Effector CD8-positive, alpha-beta T cell (primary cell): ENCODE data around the gene PPP2R5C.
"Not testable (repeated sequence)": the region's sequence is repeated elsewhere in the genome, so short reads cannot be mapped to it uniquely, and the experiment has no call there.

Experiments used
- DNase-seq: peaks from one replicate; lab custom pipeline; 2025; lab: John Stamatoyannopoulos, UW

Gene PPP2R5C

DNA sequence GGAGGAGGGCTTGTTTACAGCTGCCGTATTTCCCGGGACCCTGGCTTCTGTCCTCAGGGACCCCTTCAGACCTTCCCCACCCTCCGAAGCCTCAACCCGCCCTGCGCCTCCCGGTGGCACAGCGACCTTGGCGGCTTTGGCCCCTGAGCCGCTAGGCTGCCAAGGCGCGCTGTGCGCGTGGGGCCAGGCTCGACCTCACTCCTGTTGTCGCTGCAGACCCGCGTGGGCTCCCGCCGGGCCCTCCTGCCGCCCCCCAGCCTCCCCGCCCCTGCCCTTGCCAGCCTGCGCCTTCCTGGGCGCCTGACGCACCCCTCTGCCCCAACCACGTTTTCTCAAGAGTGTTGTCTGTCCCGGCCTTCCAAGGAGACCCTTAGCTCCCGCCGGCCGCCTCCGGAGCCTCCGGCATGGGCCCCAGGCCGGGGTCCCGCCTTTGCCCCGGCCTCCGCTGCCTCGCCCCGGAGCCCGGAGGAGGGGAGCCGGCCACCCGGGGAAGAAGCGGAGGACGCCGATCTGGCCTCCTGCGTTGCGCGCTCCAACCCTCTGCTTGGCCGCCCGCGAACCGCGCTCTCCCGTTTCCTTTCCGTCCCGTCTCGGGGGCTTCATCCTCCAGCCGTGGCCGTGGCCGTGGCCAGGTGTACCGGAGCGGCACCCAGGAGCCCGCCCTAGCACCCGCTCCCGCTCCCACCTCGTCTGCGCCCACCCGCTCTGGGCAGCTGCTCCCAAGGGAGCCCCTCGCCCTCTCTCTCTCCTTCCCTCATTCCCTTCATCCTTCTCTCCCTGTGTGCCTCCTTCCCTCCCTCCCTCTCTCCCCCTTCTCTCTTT lies 19.9 kb downstream of the PPP2R5C start:
- no peak for DNase-seq

DNA sequence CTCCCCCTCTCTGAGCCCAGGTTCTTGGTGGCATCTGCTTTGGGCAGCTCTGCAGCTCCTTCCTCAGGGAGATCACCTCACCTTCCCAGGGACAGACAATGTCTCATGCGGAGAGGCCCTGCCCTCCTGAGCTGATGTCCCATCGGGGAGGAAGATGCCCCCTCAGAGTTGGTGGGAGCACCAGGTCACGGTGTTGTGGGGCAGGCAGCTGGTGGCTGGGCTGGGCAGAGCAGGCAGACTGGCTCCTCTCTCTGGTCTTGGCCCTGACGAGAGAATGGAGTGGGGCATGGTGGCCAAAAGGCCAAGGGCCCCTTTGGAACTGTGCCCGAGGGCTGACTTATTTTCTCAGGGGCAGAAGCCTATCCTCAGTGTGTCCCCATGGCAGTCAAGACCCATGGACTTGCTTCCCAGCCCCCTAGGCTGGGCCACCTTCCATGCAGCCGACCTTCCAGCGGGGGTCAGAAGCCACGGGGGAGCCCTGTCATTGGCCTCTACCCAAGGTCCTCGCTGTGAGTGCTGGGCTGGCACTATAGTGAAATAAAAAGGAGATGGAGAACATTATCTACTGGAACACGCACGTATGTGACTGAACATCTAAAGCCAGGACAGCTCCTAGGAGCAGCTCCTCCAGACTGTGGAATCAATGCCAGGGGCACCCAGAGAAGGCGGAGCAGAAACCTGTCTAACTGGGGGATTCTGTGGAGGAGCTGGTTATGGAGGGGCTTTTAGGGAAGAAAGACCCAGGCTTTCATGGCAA lies 21.9 kb downstream of the PPP2R5C start:
- DNase-seq = no peak

DNA sequence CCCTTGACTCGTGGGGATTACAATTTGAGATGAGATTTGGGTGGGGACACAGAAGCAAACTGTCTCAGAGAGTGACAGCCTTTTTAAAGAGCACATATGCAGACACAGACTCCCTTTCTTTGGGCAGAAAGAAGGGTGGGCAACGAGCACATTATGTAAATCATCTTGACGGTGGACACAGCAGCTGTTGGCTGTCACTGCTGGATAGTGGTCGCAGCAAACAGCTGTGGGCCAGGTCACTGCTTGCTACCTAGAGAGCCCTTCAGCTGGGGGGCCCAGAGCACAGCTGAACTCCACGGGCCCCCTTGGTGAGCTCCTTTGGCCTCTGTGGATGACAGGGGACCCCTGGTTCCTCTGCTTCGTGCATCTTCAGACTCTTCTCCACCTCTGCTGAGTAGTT lies 23.1 kb downstream of the PPP2R5C start:
- no peak for DNase-seq

DNA sequence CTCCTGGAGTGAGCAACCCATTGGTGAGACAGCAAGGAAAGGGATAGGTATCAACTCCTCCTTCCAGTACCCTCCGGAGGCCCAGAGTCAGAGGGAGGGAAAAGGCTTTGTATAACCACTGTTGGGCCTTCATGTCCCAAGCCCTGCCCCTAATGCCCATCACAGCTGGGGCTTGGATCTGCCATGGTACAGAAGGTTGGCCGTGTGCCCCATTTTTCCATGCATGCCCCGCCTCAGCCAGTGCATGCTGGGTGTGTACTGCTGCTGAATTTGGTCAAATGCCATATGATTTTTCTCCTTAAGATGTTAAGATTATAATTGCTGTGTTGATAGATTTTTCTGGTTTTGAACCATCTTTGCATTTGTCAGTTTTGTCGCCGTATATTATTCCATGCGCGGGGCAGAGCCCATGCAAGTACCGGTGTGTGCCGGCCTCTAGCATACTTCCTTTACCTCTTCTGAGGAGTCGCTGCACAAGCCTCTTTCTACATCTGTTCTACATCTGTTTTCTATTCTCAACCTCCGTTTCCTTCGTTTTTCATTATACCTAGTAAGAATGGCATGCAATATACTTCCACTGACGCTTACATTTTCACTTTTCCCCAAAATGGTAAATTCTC lies 26.6 kb downstream of the PPP2R5C start:
- no peak for DNase-seq

DNA sequence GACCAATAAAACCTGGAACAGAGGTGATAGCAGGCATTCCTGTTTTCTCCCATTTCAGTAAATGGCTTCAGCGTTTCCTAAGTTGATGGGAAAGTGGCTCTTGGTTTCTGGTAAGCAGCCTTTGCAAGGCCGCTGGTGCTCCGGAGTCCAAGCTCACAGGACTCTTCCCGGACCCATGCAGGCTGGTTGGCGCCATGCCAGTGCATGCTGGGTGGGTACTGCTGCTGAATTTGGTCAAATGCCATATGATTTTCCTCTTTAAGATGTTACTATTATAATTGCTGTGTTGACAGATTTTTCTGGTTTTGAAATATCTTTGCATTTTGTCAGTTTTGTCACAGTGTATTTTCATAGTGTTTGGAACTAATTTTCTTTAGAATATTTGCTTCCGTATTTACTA lies 27.7 kb downstream of the PPP2R5C start:
- no peak for DNase-seq

DNA sequence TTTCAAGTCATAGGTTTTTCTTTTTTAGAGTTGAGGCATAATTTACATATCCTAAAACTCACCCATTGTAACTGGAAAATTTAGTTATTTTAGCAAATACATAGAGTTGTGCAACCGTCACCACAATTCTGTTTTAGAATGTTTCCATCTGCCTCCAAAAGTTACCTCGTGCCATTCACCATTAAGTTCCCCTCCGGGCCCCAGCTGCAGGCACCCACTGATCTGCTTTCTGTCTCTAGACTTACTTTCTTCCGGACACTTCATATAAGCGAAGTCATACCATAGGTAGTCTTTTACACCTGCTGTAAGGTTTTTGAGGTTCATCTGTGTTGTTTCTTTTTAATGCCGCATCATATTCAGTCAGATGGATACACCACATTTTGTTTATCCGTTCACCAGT lies 28.7 kb downstream of the PPP2R5C start:
- DNase-seq = no peak

DNA sequence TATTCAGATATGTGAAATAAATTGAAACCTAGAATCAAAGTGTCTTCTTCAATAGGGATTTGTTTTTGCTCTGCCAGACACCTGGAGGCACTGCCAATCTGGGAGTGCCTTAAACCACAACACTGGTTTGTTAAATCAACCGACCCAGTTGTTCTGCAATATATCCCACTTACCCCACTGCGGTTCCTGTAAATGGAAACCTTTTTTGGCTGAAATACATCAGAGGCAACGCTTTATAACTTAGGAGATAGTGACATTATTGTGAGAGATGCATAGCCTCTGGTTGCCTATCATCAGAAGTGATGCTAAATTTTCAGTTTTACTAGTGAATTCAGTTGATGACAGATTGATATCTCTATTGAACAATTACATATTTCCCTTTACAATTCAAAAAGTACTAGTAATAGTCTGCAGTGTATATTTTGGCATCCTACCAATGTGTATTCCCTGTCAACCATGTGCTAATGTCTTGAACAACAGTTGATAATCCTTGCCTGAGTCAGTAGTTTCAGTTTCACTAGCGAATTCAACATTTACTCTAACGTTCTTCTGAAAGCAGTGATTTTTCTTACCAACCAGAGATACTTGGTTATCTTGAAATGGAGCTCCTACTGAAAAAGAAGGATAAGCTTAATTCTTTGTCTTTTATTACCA lies 30.5 kb downstream of the PPP2R5C start:
- no peak for DNase-seq

DNA sequence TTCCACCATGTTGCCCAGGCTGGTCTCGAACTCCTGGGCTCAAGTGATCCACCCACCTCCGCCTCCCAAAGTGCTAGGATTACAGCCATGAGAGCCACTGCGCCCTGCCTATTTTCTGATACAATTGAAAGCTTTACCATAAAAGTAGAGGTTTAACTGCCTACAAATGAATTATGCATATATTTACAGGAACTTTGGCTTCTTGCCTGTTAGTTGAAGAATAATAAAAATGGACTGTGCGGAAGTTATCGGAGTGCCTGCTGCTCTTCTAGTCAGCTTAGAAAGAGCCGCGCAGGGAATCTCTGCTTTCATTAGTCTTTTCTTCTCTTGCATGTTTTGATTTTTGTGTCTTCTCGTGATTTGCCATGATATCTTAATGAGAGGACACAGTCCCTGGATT lies 34.5 kb downstream of the PPP2R5C start:
- no peak for DNase-seq

DNA sequence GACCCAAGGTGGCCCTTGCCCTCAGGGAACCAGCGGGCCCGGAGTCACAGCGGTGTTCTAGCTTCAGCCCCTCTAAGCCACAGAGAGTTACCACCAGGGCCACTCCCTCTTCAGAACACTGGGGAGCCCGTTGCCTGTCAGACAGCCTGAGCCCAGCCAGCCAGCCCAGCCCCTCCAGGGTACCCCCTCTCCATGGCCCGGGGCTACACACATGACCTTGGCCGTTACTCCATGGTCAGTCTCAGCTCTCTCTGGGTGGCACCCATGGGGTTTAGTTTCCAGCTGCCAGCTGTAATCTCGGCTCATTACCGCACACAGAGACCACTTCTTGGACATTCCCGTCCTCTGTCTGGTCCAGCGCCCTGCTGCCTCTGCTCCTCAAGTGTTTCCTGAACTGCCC lies 35.0 kb downstream of the PPP2R5C start:
- DNase-seq = no peak

DNA sequence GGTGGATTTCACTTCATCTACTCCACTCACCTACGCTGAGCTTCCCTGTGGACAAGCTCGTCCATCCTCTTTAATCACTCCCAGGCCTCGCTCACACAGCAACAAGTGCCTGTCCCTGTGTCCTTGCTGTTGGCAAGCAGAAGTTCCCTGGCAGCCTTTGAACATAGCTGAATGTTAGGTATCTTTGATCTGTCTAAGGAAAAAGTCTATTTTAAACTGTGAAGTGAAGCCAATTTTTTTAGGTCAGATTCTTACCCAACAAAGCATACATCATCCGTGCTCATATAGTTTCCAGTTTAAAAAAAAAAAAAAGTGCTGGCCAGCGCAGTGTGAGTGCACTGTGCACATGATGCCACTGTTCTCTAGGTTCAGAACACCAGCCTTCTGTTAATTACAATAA lies 36.3 kb downstream of the PPP2R5C start:
- DNase-seq = no peak

DNA sequence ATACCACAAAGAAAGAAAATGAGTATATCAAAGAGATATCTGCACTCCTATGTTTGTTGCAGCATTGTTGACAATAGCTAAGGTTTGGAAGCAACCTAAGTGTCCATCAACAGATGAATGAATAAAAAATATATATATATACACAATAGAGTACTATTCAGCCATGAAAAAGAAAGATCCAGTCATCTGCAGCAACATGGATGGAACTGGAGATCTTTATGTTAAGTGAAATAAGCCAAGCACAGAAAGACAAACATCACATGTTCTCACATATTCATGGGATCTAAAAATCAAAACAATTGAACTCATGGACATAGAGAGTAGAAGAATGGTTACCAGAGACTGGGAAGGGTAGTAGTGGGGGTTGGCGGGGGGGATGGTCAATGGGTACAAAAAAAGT lies 42.9 kb downstream of the PPP2R5C start:
- not testable (repeated sequence) for DNase-seq

DNA sequence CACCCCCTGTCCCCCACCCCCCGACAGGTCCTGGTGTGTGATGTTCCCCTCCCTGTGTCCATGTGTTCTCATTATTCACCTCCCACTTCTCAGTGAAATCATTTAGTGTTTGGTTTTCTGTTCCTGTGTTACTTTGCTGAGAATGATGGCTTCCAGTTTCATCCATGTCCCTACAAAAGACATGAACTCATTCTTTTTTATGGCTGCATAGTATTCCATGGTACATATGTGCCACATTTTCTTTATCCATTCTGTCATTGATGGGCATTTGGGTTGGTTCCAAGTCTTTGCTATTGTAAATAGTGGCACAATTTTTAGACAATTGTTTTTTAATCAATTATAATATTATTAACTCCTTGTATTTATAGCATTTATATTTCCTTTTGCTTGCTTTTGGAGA lies 44.7 kb downstream of the PPP2R5C start:
- not testable (repeated sequence) for DNase-seq

DNA sequence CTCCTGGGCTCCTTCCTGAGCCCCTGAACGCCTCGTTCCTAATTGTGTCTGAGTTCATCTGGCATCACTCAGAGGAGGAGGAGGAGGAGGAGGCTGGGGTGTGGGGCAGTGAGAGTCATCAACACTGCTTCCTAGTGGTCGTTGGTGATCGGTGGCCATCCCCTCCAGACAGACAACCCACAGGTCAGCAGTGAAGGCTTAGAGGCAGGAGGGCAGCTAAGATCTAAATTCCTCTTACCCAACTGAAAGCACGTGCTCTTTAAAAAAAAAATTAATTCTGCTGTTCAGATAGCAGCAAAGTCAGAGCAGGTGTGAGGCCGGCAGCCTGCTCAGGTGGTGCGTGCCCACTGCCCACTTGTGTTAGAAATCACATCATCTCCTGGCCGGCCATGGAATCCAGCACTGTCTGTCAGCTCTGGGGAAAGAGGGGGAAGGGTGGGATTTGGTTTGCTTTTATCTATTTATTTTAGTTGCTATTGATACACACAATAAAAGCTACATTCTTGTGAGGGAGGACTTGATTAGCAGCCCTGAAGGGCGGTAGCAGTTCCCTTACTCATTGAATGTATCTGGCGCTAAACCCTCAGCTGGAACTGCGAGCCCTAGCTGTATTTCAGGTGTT lies 46.6 kb downstream of the PPP2R5C start:
- no peak for DNase-seq

DNA sequence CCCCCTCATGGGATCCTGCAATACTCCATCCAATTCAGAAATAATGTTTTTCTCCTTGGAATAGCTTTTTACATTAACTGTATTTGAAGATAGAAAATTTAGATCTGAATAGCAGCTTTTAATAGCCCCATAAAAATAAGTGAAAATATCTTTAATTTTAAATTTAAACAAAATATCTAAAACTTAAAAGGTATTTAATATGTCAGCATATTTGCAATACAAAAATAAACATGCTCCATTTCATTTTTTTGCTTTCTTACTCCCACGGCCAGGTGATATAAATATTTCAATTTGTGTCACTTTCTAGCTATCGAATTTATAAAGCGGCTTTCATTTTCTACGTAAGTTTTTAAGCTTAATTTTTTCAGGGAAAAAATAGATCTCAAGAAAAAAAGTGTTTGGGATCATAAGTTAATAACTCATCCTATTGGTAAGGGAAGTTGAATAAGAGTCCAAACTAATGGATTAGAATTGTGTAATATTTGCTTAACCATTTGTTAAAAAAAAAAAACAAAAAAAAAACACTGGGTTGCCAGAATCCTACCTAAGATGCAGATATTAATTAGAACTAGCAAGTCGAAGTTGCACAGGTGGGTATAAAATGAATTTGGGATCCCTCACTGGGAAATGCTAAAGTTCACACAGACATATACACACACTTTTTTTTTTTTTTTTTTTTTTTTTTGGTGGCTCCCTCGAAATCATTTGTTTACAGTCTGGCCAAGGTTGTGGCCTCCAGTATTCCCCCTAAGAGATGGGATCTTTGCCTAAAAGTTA lies 47.6 kb downstream of the PPP2R5C start:
- no peak for DNase-seq

DNA sequence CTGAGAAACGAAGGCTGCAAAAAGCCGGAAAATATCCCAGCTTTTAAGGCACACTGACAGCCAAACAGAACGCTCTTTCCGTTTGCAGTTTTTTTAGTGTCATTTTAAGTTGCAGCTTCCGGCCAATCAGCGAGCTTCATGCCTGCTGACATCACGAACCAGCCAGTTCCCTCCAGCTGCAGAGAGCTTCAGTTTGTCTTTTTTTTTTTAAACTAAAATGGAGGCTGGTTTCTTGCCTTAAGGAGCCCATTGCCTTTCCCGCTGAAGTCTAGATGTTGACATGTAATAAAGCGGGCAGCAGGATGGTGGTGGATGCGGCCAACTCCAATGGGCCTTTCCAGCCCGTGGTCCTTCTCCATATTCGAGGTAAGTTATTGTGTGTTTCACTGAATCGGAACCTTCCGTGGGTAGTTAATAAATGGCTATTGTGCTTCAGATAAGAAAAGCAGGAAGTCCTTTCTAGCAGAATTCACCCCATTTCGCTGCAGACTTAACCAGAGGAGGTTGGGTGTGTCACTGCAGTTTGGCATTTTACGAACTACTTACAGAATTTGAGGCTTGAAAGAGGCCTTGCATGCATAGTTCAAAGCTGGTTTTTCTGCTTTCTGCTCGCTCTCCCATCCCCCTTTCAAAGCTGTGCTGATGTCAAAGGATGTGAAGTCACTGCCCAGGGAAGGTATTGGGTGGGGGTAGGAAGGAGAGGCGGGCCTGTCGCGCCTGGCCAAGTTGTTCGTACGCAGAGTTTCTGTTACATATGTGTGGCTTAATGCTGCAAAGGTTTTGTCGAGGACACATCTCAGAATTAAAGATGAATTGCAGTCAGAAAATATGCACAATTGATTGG lies 48.4 kb downstream of the PPP2R5C start:
- DNase-seq = peak; percentile 74

DNA sequence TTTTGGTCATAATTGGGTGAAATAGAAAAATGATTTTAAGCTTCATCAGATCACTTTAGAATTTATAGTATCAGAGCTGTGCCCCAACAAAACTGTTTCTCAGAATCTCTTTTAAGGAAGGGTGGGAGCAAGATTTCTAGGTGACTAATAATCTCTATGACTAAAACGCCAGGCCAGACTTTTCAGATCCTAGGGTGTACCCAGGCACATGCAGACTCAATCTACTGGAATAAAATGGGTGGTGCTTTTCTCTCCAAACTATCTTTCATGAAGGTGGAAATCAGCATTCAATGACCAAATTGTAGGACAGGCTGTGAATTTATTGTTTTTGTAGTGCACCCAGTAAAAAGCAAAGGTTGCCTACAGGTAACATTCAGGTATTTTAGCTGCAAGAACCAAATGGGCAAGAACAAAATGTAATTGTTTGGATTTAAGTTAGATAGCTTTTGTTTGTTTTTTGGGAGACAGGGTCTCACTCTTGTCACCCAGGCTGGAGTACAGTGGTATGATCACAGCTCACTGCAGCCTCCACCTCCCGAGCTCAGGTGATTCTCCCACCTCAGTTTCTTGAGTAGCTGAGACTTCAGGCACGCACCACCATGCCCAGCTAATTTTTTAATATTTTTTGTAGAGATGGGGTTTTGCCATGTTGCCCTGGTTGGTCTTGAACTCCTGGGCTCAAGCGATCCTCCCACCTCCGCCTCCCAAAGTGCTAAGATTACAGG lies 49.5 kb downstream of the PPP2R5C start:
- DNase-seq = no peak

DNA sequence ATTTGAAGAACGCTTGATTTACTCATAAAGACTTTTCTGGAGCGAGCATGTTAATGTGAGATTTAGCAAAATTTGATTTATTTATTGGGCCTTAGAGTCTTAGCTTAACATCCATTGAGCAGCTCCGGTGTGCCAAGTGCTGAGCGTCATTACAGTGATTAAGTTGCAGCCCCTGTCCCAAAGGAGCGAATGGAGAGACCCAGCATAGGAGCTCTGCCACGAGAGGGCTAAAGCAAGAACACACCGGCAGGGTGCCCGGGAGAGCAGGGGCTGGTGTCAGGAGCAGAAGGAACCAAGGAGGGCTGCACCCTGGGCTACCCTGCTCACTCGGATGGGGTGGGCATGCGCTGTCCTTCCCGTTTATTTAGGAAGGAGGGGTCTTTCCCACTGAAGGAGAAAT lies 50.6 kb downstream of the PPP2R5C start:
- no peak for DNase-seq

DNA sequence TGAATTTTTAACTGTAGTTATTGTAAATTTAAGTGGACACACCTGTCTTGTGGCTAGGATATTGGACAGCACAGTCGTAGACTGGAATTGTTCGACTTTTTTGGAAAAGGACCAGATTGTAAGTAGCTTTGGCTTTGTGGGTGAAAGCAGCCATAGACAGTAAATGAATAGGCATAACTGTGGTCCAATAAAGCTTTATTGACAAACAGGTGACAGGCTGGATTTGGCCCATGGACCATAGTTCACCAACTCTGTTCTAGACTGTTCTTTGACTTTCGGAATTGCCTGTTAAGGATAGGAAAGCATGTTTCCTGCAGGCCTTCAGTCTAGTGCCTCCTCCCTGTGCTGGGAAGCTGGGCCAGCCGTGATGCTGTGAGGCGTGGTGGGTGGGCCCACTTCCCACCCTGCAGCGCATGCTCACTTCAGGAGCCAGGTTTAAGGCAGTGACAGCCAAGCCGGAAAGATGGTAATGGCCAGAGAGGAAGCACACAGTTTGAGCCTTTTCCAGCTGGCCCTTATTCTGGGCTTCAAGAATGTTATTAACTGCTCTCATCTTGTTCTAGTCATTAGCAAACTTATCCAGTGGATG lies 51.8 kb downstream of the PPP2R5C start:
- DNase-seq = no peak

DNA sequence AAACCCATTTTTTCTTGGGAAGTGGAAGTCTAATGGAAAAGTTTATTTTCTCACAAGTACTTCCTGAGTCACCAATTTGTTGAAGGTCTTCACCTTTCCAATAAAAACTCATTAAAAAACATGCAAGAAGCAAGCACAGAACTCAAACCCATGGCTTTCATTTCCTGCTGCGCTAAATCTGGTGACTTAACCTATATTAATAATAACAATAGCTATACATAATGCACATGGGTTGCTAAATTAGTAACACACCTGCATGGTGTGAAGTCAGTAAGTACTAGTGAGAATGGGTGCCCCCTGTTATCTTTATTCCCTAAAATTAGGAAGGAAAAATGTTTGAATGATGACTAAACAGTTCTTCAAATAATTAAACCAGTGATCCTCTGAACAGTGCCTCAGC lies 52.3 kb downstream of the PPP2R5C start:
- DNase-seq = no peak
